Kidney (tissue), 14 donors: Measurements from ENCODE around the gene RIMS4. TPM values are rescaled to one million over a fixed set of nuclear protein-coding genes. Genes with fewer than 3 reads are reported as not detected.

Source experiments
- DNase-seq, 5 donors: peaks; one replicate each; pipeline ENCODE4 v3.0.0-alpha.2; 2013 to 2020
- FAIRE-seq: peaks from 2 replicates; lab custom pipeline; 2012; peaks lifted over from hg19 to GRCh38; lab: Jason Lieb, UNC
- H3K27ac ChIP-seq, 2 donors: one replicate each; pipeline ENCODE4 v1.7.0; 2013; ENCODE audit warnings: low read depth in 2 of 2, low read length in 2 of 2, inconsistent platforms in 1 of 2
- H3K27me3 ChIP-seq: one replicate; pipeline ENCODE4 v1.7.1; 2013; ENCODE audit warnings: low read length, inconsistent platforms; ENCODE audit not compliant: control insufficient read depth, insufficient read depth
- H3K36me3 ChIP-seq, 3 donors: one replicate each; pipeline versions ENCODE4 v1.7.0 to v1.7.1; 2013; ENCODE audit warnings: low read length in 3 of 3, control low read depth in 1 of 3, inconsistent platforms in 1 of 3; ENCODE audit not compliant: insufficient read depth in 3 of 3, control insufficient read depth in 2 of 3
- H3K4me1 ChIP-seq, 3 donors: one replicate each; pipeline versions ENCODE4 v1.7.0 to v1.7.1; 2013; ENCODE audit warnings: low read length in 3 of 3, inconsistent platforms in 1 of 3, low read depth in 1 of 3; ENCODE audit not compliant: control insufficient read depth in 2 of 3, insufficient read depth in 2 of 3
- H3K4me3 ChIP-seq, 3 donors: one replicate each; pipeline versions ENCODE4 v1.7.0 to v1.8.1; 2013; ENCODE audit warnings: low read length in 3 of 3, control low read depth in 1 of 3, inconsistent platforms in 1 of 3
- H3K9ac ChIP-seq, 3 donors: one replicate each; pipeline versions ENCODE4 v1.7.0 to v1.7.1; 2013; ENCODE audit warnings: low read length in 3 of 3, control low read depth in 1 of 3, inconsistent platforms in 1 of 3
- H3K9me3 ChIP-seq, 3 donors: one replicate each; pipeline versions ENCODE4 v1.7.0 to v1.7.1; 2013; ENCODE audit warnings: low read length in 3 of 3, control low read depth in 1 of 3, inconsistent platforms in 1 of 3; ENCODE audit not compliant: control insufficient read depth in 2 of 3, insufficient read depth in 1 of 3
- intact Hi-C: fragments of 100-400 bp; cut with DNase I; formaldehyde crosslinking; loops from one replicate; pipeline ENCODE4 v1.11.1; 2022
- polyA plus RNA-seq: library from polyadenylated mRNA; stranded (reverse); fragments of 350-450 nt; fragmentation: Illumina TruSeq; extraction: RNeasy Lipid Tissue Mini Kit (QIAGEN cat#74804); gene quantifications from one replicate; pipeline ENCODE4 v1.2.3, GENCODE V29; 2014; ENCODE audit warnings: low read depth, low replicate concordance; ENCODE audit not compliant: insufficient read depth
- total RNA-seq: library from RNA; stranded (reverse); fragmentation: NEBNext Ultra II Directional; extraction: Animal tissue kit (Norgen Biotek cat#: 25700); gene quantifications from one replicate; pipeline ENCODE4 v1.2.1, GENCODE V29; 2021
- TF ChIP-seq, protein P1 (sequence below): IDR thresholded peaks from 3 replicates; pipeline ENCODE4 v1.5.1; 2012; ENCODE audit warnings: mild to moderate bottlenecking, moderate library complexity, borderline replicate concordance; ENCODE audit not compliant: insufficient read depth; ENCODE audit errors: extremely low read depth
- donor health status: control.
- donor health status: control.
- donor health status: control.
- donor health status: control.
- donor health status: control.
- donor health status: DM: yes; HTN: yes; CAD: no.
- donor health status: Normal renal cell carcinoma (clear cell type).

RIMS4 gene
- total and polyA plus RNA-seq, 2 donors from 2014 or later = 0.13 TPM; not detected in 1

- Histone ChIP-seq H3K27ac (no peak overlapping the region), H3K36me3 (no peaks in the 10 kb centered on the region), H3K9ac (no peak overlapping the region), H3K27me3 (no peaks in the 10 kb centered on the region), H3K9me3 (no peaks in the 10 kb centered on the region), H3K4me3 (no peak overlapping the region), H3K4me1 (no peaks in the 10 kb centered on the region)
- FAIRE-seq (no peak), DNase-seq (no peak)
- TF ChIP-seq, protein P1, sequence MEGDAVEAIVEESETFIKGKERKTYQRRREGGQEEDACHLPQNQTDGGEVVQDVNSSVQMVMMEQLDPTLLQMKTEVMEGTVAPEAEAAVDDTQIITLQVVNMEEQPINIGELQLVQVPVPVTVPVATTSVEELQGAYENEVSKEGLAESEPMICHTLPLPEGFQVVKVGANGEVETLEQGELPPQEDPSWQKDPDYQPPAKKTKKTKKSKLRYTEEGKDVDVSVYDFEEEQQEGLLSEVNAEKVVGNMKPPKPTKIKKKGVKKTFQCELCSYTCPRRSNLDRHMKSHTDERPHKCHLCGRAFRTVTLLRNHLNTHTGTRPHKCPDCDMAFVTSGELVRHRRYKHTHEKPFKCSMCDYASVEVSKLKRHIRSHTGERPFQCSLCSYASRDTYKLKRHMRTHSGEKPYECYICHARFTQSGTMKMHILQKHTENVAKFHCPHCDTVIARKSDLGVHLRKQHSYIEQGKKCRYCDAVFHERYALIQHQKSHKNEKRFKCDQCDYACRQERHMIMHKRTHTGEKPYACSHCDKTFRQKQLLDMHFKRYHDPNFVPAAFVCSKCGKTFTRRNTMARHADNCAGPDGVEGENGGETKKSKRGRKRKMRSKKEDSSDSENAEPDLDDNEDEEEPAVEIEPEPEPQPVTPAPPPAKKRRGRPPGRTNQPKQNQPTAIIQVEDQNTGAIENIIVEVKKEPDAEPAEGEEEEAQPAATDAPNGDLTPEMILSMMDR = no peak
- intact Hi-C loops = no loop called here
Observed at GRCh38 chr20:44819936-44820335, 9.6 kb upstream of the RIMS4 start.

DNA sequence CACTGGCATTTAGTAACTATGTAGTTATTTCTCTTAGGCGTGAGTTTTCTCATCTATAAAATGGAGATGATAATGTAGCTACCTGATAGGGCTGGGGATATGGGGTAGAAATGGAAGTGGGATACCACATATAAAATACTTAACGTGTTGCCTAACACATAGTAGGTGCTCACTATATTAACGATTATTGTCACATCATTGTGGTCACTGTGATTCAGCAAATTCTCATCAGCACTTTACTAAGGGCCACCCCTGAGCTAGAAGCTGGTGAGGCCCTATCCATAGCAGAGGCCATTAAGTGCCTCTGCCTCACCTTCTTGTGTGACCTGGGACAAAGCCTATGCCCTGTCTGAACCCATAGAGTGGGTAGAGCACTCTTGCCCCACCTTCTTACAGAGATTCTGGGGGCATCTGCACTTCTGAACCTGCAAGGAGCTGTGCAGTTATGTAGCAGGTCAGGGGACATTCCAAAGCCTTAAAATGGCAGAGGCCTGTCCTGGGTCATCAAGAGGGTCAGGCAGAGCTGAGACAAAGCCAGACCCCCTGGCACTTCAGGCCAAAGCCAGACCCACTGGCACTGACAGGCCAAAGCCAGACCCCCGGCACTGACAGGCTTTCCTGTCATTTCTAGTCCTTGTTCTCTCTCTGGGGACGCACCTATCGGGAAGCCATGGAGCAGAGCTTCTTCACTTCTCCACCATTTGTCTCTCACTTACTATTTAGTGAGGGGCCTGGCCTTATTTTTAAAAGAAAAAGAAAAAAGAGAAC lies 7.0 kb upstream of the RIMS4 start:
- Histone ChIP-seq H3K4me3 (no peak overlapping the region), H3K27ac (no peak overlapping the region), H3K4me1 (no peaks in the 10 kb centered on the region), H3K9me3 (peaks cover 0 to 1% (median 0%) of the 10 kb centered on the region in 3 donors), H3K27me3 (no peaks in the 10 kb centered on the region), H3K36me3 (no peaks in the 10 kb centered on the region), H3K9ac (no peak overlapping the region)
- intact Hi-C loops = no loop called here
- TF ChIP-seq, protein P1 = no peak
- DNase-seq = no peak
- no peak for FAIRE-seq

GRCh38 chr20:44814937-44815336 lies 4.6 kb upstream of the RIMS4 start:
- Histone ChIP-seq H3K4me3 (no peak overlapping the region), H3K9ac (no peak overlapping the region), H3K27ac (no peak overlapping the region), H3K4me1 (no peaks in the 10 kb centered on the region), H3K36me3 (no peaks in the 10 kb centered on the region), H3K27me3 (peaks cover 6% of the 10 kb centered on the region), H3K9me3 (peaks cover 0 to 11% (median 5%) of the 10 kb centered on the region in 3 donors)
- FAIRE-seq (no peak), DNase-seq (no peak)
- intact Hi-C loops = no loop called here
- TF ChIP-seq, protein P1 = no peak
